Sciatic nerve (tissue), 2 donors: Measurements from ENCODE around the gene SIRPG. TPM values are rescaled to one million over a fixed set of nuclear protein-coding genes. Genes with fewer than 3 reads are reported as not detected.
"Not testable (repeated sequence)": the region's sequence is repeated elsewhere in the genome, so short reads cannot be mapped to it uniquely, and the experiment has no call there.

ENCODE experiments used
- ATAC-seq: fragments of 200-7000 bp; cut with Tn5 transposase; one replicate; pipeline ENCODE4 v1.9.1; 2020; ENCODE audit warnings: mild to moderate bottlenecking, moderate library complexity
- DNase-seq: peaks from one replicate; pipeline ENCODE4 v3.0.0-alpha.2; 2020; ENCODE audit warnings: low spot score
- intact Hi-C: fragments of 100-400 bp; cut with DNase I; formaldehyde crosslinking; loops from one replicate; pipeline ENCODE4 v1.14.2; 2022
- total RNA-seq: library from RNA; stranded (reverse); fragmentation: NEBNext Ultra II Directional; extraction: Animal tissue kit (Norgen Biotek cat#: 25700); gene quantifications from one replicate; pipeline ENCODE4 v1.2.1, GENCODE V29; 2021
- donor health status: DM: no; HTN: no; CAD: no.
- donor health status: DM: no; HTN: no; CAD: no.

Gene SIRPG
- total RNA-seq, 1 donor from 2014 or later = not detected

DNA sequence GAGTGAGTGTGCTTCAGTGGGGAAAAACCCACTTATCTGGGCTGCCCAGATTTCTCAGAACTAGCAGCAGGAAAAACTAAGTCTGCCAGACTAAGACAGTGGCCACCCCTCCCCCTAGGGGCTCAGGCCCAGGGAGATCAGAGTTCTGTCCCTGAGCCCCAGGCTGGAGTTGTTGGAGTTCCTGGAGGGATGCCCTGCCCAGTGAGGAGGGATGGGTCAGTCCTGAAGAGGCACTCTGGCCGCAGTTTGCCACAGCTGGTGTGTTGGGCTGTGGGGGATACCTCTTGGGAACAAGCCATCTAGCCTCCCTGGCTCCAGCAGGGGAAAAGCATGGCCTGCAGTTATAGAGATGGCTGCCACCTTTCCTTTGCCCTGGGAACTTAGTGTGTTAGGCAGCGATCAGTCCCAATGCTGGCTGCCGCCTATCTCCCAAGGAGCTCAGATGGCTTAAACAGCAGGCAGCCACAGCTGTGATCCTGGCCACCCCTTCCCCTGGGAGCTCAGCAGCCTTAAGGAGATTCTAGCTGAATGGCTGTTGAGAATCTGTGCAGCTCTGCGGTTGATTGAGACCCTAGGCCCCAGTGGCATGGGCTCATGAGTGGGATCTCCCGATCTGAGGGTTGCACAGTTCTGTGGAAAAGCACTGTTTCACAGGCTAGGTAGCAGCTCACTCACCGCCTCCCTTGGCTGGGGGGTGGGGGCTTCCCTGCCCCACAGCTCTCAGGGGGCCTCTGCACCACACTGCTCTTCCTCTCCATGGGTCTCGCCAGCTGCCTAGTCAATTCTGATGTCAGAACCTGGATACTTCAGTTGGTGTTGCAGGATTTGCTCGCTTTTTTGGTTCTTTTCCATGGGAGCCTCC lies 13.2 kb downstream of the SIRPG start:
- no peak for DNase-seq
- ATAC-seq = no peak
- intact Hi-C loops = no loop called here

DNA sequence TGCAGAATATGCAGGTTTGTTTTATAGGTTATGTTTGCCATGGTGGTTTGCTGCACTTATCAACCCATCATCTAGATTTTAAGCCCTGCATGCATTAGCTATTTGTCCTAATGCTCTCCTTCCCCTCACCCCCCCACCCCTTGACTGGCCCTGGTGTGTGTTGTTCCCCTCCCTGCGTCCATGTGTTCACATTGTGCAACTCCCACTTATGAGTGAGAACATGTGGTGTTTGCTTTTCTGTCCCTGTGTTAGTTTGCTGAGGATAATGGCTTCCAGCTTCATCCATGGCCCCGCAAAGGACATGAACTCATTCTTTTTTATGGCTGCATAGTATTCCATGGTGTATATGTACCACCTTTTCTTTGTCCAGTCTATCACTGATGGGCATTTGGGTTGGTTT lies 18.9 kb downstream of the SIRPG start:
- intact Hi-C loops, DNase-seq, ATAC-seq: not testable (repeated sequence)

DNA sequence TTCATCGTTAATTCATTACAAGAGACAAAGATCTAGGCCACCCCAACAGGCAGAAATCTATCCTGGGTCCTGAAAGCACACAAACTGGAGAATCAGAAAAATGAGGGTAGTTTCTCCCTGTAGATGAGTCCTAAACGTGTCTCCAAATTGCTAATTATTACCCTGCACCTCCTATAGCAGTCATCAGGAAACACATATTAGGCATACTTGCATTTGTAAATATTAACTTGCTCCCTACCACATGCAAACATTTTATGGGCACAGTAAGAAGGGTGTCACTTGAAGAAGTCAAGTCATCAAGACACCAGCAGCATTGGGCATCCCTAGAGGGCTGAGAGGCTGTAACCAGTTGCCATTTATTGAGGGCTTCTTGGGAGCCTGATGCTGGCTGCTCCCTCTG lies 19.8 kb downstream of the SIRPG start:
- no peak for ATAC-seq
- DNase-seq = no peak
- intact Hi-C loops = no loop called here

DNA sequence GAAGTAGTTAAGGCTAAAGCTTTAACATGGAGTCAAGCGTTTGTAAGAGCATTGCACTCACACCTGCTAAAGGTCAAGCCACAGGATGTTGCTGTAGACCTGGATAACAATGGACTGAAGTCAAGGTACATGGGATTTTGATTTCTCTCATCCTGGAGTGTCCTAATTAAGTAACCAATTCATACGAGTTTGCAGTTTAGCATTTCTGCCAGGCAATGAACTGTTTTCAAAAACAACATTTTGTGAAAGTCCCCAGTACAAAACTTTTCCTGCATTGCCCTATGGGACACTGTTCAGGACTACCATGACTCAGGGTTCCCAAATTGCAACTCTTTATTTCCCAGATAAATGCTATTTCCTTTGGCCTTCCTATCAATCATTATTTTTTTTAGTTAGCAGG lies 20.4 kb downstream of the SIRPG start:
- ATAC-seq = no peak
- no peak for DNase-seq
- intact Hi-C loops = no loop called here

DNA sequence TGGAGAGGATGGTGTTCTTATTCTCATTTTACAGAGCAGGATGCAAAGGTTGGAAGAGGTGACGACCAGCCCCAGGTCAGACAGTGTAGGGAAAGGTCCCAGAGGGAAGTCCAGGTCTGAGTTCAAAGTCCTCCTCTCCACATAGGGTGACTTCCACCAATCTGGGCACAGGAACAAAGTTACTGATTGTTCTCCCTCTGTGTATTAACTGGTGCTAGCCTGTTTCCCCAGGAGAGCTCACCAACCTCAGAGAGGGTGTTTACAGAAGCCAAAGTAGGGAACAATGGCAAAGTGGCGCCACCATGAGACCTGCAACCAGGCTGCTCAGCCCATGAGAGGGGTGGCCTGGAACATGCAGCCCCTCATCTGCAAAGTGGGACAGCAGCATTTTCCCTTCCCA lies 21.0 kb downstream of the SIRPG start:
- no peak for ATAC-seq
- intact Hi-C loops = no loop called here
- no peak for DNase-seq

DNA sequence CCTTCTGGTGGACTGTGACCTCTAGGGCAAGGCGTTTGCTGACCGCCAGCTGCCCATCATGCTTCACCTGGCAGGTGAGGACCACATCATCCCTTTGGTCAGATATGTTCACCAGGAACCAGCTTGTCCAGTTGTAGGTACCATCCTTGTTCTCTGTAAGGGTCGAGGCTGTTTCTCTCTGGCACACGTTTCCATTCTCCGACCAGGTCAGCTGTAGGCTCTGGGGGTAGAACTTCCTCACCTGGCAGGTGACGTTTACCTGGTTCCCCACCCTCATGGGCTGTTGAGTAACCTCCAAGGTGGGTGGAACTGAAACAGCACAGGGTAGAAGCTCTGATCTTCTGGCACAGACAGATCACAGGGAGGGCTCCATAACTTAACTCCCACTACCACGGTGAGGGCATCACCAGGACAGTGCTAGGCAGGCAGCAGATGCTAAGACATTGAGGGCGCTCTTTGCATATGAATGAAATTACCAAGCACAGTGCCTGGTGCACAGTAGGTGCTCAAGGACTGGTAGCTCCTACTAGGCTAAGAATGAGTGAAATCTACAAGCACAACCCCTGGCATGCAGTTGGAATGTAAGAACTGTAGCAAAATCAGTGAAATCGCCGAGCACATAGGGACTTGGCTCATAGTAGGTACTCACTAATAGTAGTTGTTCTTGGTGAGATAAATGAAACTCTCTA lies 22.1 kb downstream of the SIRPG start:
- ATAC-seq (no peak), DNase-seq (no peak)
- intact Hi-C loops = no loop called here

DNA sequence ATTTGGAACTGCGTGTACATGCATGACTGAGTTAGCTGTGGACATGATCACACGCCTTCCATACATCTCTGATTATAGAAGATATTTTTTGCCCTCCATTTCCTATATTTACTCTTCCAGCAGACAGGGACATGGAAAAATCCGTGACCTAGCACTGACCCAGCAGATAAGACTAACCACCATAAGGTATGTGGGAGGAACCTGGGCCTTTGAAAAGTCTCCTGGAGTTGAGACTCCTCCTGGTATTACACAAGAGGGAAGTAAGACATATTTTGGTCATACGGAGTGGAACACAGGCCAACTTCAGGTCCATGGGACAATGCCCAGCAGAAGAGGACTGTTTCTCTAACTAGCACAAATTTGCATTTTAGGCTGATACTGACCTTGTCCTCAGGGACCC lies 24.0 kb downstream of the SIRPG start:
- no peak for ATAC-seq
- DNase-seq = no peak
- intact Hi-C loops = no loop called here

DNA sequence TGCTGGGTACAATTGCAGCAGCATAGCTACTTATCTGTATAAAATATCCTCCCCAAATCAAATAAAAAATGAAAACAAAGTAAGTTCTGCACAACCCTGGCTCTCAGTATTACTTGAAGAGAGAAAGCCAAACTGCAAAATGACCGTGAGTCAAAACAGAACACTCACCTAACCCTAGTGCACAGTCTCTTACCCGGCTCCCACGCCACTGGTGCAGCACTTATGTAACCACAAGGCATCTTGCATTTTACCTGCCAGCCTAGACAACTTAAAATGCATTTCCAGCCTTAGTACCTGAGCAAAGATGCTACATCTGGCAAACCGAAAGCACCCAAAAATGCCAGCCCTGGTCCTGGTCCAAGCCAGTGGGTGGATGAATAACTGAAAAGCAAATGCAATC lies 25.4 kb downstream of the SIRPG start:
- intact Hi-C loops = no loop called here
- no peak for DNase-seq
- no peak for ATAC-seq

DNA sequence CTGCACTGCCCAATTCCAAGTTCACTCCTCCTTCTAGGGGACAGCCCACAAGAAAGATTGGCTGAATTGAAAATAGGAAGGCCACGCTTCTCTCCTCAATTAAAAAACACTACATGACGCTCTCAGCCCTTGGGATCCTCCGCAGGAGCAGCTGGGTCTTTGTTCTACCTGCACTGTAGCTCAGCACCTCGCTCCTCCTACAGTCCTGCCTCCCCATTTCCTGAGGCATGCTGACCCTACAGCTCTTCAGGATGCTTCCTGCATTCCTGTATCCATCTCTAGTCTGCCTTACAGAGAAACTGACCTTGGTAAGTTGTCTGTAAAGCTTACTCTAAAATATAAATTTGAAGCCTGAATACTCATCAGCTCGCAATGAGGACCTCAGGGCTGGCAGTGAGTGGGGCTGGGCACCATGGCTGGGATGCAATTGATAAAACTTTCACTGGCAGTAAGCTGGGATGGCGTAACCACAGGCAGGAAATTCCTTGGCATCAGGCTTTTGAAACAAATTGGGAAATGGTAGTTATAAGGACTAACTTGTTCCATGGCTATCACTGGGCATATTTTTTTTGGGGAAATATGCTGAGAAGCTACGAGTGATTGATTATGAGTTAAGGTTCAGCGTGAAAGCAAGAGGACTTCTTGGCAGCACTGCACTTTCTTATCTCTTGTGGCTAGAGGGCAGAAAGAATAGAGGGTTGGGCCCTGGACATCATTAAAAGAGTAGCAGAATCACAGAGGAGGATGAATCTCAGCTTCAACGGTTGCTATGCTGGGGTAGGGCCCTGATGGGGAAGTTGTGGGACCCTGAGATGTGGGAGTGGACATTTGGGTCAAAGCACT lies 26.0 kb downstream of the SIRPG start:
- no peak for DNase-seq
- ATAC-seq = no peak
- intact Hi-C loops = no loop called here

DNA sequence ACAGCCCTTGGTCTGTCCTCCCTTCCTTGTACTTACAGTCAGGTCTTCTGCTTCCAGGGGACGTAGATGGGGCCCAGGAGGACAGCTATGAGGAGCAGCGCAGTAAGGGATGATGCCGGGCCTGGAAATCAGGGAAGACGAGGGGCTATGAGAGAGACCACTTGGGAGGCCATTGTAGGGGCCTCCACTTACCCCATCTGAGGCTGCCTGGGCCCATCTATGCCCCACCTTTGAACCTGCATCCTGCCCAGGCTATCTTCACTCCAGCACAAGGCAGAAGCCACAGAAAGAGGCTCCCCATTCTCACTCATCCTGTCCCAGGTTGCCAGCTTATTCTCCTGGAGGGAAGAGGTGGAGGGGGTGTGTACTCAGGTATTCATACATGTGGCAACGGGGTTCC lies 27.4 kb downstream of the SIRPG start:
- DNase-seq (no peak), ATAC-seq (no peak)
- intact Hi-C loops = no loop called here

DNA sequence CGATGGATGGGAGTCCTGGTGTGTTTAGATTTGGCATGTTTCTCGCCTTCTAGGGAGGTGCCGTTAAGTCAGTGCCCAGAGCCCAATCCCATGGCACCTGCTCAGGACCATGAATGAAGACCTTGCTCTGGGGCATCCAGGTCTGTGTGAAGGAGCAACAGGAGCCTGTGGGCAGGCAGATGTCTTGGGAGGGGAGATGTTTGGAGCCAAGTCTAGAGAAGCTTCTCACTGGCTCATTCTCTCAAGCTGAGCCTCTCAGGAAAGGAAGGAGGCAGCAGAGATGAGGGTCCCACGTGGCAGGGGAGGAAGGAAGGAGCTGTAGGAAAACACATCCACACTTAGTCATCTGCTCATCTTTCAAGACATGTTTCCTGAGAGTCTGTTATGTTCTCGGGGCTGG lies 28.3 kb downstream of the SIRPG start:
- intact Hi-C loops = no loop called here
- ATAC-seq = no peak
- DNase-seq = no peak

DNA sequence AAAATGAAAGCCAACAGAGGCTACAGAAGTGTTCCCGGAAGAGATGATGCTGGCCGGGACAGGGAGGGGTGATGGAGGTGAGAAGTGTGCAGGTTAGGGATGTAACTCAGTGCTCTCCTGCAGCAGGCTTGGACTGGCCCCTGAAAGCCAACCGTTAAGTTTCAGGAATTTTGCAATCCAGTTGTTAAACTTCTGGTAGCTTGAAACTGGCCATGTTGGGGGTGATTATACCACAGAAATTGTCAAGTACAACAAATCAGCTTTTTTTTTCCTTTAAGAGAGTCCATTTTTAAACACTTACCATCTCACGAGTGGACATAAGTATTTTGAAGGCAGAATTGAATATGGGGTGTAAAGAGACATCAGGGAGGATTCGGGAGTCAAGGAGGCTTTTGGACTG lies 29.0 kb downstream of the SIRPG start:
- no peak for ATAC-seq

DNA sequence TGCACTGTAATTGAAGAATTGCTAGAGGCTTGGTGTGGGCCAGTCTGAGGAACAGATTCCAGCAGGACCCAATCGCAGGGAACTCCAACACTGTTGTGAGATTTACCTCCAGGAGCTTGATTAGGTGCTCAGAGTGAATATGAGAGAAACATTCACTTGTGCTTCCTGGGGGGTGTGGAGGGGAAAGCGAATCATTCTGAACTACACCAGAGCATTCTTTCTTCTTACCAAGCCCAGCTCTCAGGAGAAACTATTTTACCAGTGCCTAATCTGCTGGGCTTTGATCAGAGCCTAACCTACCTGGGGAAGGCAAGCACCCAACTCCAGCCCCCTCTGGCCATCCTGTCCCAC lies 30.4 kb downstream of the SIRPG start:
- ATAC-seq = no peak
- no peak for DNase-seq
- intact Hi-C loops = no loop called here

More for the DNA sequence above, 29.0 kb downstream of the SIRPG start:
- DNase-seq = no peak
- intact Hi-C loops = no loop called here

DNA sequence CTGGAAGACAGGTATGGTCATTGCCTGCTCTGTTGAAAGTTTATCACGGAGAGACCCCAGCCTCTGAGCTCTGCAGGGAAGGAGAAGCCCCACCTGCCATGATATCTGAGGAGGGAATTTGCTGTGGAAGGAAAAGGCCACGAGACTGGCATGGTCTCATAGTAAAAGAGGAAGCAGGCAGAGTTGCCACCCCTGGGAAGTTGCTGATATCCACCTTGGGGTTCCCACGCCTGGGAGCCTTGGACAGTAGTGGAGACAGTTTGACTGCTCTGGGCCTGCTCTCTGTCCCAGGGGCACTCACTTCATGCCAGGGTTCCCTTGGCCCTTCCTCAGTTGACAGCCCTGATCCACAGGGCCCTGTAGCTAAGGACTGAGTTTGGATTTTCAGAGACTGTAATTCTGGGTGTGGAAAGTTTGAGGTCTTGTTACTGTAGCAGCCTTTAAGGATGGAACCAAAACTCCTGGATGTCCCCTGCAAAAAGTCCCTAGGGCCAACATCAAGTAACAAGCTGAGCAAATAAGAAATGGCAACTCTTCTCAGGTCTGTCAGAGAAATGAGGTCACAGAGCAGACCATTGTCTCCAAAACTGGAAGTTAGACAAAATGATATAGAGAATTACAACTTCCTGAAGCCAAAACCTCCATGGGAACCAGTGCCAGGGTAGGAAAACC lies 30.9 kb downstream of the SIRPG start:
- DNase-seq (no peak), ATAC-seq (no peak)
- intact Hi-C loops = no loop called here

DNA sequence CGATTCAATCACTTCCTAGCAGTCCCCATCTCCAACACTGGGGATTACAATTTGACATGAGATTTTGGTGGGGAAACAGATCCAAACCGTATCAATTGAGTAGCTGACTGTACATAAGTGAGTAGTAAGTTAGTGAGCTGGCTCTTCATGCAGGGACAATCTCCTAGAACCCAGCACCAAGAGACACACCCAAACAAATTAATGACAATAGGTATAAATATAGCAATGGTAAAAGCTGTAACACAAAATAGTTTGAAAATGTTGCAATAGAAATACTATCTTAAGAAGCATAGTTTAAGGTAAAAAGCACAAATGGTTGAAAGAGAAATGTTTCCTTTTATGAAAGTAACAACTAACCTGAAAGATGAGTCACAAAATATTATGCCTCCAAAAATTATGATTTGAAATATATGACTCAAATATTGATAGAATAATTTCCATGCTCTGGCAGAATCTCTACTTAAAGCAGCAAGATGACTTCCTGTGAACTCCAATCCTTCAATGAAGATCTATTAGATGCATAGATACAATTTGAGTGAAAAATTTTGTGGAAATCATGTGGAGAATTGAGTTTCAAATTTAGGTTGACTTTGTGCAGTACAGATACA lies 32.4 kb downstream of the SIRPG start:
- no peak for ATAC-seq
- no peak for DNase-seq
- intact Hi-C loops = no loop called here

DNA sequence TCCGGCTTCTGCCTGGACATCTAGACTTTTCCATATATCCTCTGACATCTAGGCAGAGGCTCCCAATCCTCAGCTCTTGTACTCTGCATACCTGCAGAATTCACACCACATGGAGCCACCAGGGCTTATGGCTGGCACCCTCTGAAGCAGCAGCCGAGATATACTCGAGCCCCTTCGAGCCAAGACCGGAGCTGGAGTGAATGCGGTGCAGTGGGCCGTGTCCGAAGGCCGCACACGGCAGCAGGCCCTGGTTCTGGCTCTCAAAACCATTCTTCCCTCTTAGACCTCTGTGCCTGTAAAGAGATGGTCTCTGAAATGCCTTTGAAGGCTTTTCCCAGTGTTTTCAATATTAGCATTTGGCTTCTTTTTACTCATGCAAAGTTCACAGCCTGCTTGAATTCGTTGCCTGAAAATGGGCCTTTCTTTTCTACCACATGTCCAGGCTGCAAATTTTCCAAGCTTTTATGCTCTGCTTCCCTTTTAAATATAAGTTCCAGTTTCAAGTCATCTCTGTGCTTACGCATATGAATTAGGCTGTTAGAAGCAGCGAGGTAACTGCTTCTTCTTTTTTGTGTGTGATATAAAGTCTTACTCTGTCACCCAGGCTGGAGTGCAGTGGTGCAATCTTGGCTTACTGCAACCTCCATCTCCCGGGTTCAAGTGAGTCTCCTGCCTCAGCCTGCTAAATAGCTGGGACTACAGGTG lies 33.9 kb downstream of the SIRPG start:
- intact Hi-C loops = no loop called here
- peak; percentile 36 for ATAC-seq
- no peak for DNase-seq

DNA sequence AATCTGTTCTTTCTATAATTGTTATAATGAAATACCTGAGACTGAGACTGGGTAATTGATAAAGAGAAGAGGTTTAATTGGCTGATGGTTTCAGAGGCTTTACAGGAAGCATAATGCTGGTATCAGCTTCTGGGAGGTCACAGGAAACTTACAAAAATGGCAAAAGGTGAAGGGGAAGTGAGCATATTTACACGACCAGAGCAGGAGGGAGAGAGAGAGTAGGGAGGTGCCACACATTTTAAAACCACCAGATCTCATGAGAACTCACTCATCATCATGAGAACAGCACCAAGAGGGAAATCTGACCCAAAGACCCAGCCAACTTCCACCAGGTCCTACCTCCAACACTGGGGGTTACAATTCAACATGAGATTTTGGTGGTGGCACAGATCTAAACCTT lies 35.1 kb downstream of the SIRPG start:
- intact Hi-C loops = no loop called here
- DNase-seq (no peak), ATAC-seq (no peak)

DNA sequence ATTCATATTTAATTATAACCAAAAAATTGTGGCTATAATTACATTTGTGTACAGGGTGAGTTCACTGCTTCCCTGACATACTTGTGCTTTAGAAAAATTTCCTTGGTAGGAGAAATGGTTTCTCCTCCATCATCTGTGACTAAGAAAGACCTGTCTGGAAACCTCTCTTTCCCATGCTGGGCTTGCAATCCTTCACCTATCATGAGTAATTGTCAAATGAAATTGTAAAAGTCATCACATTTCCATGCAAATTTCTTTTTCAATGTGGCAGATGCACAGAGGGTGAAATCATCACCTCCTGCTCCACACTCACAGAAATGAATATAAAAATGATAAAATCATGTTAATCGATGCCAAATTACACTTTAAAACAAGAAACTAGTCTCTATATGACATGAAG lies 36.3 kb downstream of the SIRPG start:
- DNase-seq (no peak), ATAC-seq (no peak)
- intact Hi-C loops = no loop called here
